Panc1 (cell line): ENCODE measurements around the gene CEBPB. TPM values are rescaled to one million over a fixed set of nuclear protein-coding genes. Genes with fewer than 3 reads are reported as not detected.

Source experiments
- ATAC-seq: fragments of 200-7000 bp; cut with Tn5 transposase; 2 replicates; pipeline ENCODE4 v1.9.1; 2020; ENCODE audit warnings: mild to moderate bottlenecking, moderate library complexity
- BruUV-seq: library from RNA; stranded (reverse); fragments of 400-500 nt; replicated peaks from 2 replicates; lab custom pipeline; 2021; lab: Mats Ljungman, UMichigan
- CTCF ChIA-PET: fragments of 300-600 bp; sonication (Branson Sonifier 250); formaldehyde crosslinking; loops from one replicate; lab custom pipeline; 2022; ENCODE audit warnings: antibody characterized with exemption; lab: Charles Lee
- POLR2A ChIA-PET: fragments of 300-600 bp; sonication (Branson Sonifier 250); formaldehyde crosslinking; loops from one replicate; lab custom pipeline; 2022; ENCODE audit warnings: antibody characterized with exemption; lab: Charles Lee
- DNase-seq: peaks from one replicate; pipeline ENCODE4 v3.0.0-alpha.2; 2010; ENCODE audit warnings: low read depth, low spot score
- H3K27ac ChIP-seq: 2 replicates; pipeline ENCODE4 v1.5.1; 2011; ENCODE audit warnings: mild to moderate bottlenecking, low read length, inconsistent platforms
- H3K27me3 ChIP-seq: fragments of 200-500 bp; sonication (Bioruptor generic); 2 replicates; pipeline ENCODE4 v1.6.0; 2014; ENCODE audit warnings: low read length, inconsistent platforms; ENCODE audit not compliant: control insufficient read depth, insufficient read depth
- H3K36me3 ChIP-seq: fragments of 200-500 bp; sonication (Bioruptor generic); 2 replicates; pipeline ENCODE4 v1.5.1; 2014; ENCODE audit warnings: inconsistent platforms, mild to moderate bottlenecking, low read length, moderate library complexity; ENCODE audit not compliant: control insufficient read depth, insufficient read depth
- H3K4me1 ChIP-seq: 2 replicates; pipeline ENCODE4 v1.5.1; 2011; ENCODE audit warnings: inconsistent platforms, mild to moderate bottlenecking, low read length, moderate library complexity; ENCODE audit not compliant: control insufficient read depth, insufficient read depth
- H3K4me3 ChIP-seq, 2 experiments: 2 replicates each; pipeline ENCODE4 v1.5.1; 2011 to 2012; ENCODE audit warnings: low read depth in 2 of 2, low read length in 2 of 2, mild to moderate bottlenecking in 2 of 2, inconsistent platforms in 1 of 2, moderate library complexity in 1 of 2
- H3K9me3 ChIP-seq: fragments of 200-500 bp; sonication (Bioruptor generic); 2 replicates; pipeline ENCODE4 v1.5.1; 2014; ENCODE audit warnings: low read depth, mild to moderate bottlenecking, inconsistent platforms, low read length, moderate library complexity; ENCODE audit not compliant: control insufficient read depth, insufficient read depth
- CTCF ChIP-seq: fragments of 450-650 bp; IDR thresholded peaks from 2 replicates; pipeline ENCODE4 v1.5.1; 2017; ENCODE audit warnings: mild to moderate bottlenecking
- POLR2AphosphoS5 ChIP-seq: IDR thresholded peaks from 2 replicates; pipeline ENCODE4 v1.6.1; 2012; ENCODE audit warnings: mild to moderate bottlenecking, low read depth, low read length, moderate library complexity
- REST ChIP-seq, 2 experiments: IDR thresholded peaks; 2 replicates each; pipeline ENCODE4 v1.6.1; 2011 to 2012; ENCODE audit warnings: low read depth in 2 of 2, control low read depth in 1 of 2, low read length in 1 of 2, mild to moderate bottlenecking in 1 of 2, moderate library complexity in 1 of 2; ENCODE audit not compliant: insufficient read depth in 1 of 2
- SIN3A ChIP-seq: IDR thresholded peaks from 2 replicates; pipeline ENCODE4 v1.6.1; 2012; ENCODE audit warnings: low read depth, mild to moderate bottlenecking, low read length, moderate library complexity, borderline replicate concordance; ENCODE audit not compliant: insufficient read depth
- TCF7L2 ChIP-seq: IDR thresholded peaks from 2 replicates; pipeline ENCODE4 v1.6.1; 2011; ENCODE audit warnings: mild to moderate bottlenecking, low read depth, low read length, inconsistent platforms
- in situ Hi-C: cut with HindIII; loops from 2 replicates; pipeline ENCODE4 v1.10.0; 2016; ENCODE audit warnings: low sequenced_read_pairs, low pct_unique_long_range_greater_than_20kb
- intact Hi-C: fragments of 100-400 bp; cut with micrococcal nuclease; formaldehyde crosslinking; loops from one replicate; pipeline ENCODE4 v1.10.0; 2022; ENCODE audit not compliant: unreplicated experiment
- total RNA-seq: library from RNA; stranded (reverse); gene quantifications from one replicate; pipeline ENCODE4 v1.2.1, GENCODE V29; 2021; ENCODE audit not compliant: unreplicated experiment

CEBPB gene
- total RNA-seq, 1 experiment from 2014 or later: 52.1 TPM

DNA sequence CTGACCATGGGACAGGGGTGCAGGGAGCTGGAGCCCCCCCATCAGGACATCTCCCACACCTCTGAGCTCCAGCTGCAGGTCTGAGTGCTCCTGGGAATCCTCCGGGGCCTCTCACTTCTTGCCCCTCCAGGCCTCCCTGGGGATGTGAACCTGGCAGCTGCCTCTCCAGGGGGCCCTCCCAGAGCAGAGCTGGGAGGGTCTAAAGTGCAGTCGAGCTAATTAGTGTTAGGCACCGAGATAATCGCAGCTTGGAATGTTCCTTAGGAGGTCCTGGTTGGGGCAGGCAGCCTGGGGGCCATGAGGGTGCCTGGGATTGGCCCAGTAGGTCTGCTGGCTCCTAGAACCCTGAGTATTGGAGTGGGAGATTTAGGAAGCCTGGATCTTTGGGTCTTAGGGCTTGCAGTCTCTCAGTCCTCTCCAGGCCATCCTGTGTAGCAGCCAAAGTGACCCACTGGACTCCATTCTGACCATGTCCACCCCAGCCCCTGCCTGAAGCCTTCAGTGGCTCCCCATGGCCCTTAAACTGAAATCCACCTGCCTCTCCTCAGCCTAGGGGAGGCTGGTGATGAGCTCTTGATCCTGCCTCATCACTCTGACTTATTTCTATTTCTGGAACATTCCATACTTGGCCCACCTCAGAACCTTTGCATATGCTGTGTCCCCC, 26.0 kb downstream of the CEBPB start:
- no peaks in the 10 kb centered on the region for H3K4me1 ChIP-seq
- ATAC-seq (no peak), DNase-seq (no peak)
- no peak overlapping the region for H3K27ac ChIP-seq
- ChIA-PET CTCF (no interaction called here), POLR2A (no interaction called here)
- intact Hi-C loops: no loop called here
- BruUV-seq: no TSS peak
- TF ChIP-seq POLR2AphosphoS5: no peak
- no peak for TF ChIP-seq TCF7L2
- no peak for TF ChIP-seq CTCF
- no peak for TF ChIP-seq SIN3A
- TF ChIP-seq REST (IDR thresholded peaks at IDR 0.05; ENCODE audit: insufficient read depth in 1 of 2, low read depth in 2 of 2, low read length in 1 of 2): no peak
- no peaks in the 10 kb centered on the region for H3K36me3 ChIP-seq
- no peak overlapping the region for H3K4me3 ChIP-seq
- in situ Hi-C loops: no loop called here
- H3K9me3 ChIP-seq: no peaks in the 10 kb centered on the region
- H3K27me3 ChIP-seq: no peaks in the 10 kb centered on the region

DNA sequence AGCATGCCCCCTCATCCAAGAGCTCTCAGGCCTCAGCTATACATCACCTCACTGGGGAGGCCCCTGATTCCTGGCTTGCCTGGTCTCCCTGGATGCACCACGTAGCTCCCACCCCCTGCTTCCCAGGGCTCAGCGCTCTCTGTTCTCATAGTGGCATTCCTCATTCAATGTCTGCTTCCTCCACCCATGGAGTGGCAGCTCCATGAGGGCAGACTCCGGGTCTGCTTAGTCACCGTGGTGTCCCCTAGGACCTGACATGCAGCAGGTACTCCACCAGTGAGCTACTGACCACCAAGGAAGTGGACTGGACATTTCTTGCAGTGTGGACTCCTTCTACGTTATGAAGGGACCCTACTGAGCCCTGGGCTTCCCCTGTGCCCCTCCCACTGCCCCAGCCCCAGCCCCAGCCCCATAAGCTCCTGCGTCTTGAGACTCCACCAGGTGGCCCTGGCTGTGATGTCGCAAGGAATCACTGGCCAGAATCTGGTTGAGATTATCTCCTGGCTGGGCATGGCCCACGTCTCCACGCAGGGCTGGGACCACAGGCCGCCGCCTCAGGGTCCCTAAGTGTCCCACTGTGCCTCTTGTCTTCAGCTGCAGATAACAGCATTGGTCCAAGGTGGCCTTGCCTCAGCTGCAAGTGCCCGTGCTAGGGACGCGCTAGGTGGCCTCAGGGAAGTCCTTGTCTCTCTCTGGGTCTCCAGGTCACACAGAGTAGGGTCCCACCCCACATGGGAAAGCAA, 26.7 kb downstream of the CEBPB start:
- in situ Hi-C loops: no loop called here
- DNase-seq (no peak), ATAC-seq (no peak)
- TF ChIP-seq REST (IDR thresholded peaks at IDR 0.05; ENCODE audit: insufficient read depth in 1 of 2, low read depth in 2 of 2, low read length in 1 of 2): no peak
- TF ChIP-seq TCF7L2: no peak
- TF ChIP-seq CTCF: no peak
- no peak for TF ChIP-seq POLR2AphosphoS5
- TF ChIP-seq SIN3A: no peak
- Histone ChIP-seq H3K27ac (no peak overlapping the region), H3K27me3 (no peaks in the 10 kb centered on the region), H3K4me1 (no peaks in the 10 kb centered on the region), H3K9me3 (no peaks in the 10 kb centered on the region), H3K36me3 (no peaks in the 10 kb centered on the region), H3K4me3 (no peak overlapping the region)
- no TSS peak for BruUV-seq
- intact Hi-C loops: no loop called here
- ChIA-PET POLR2A (interaction anchor here (0.6 kb wide), 1 partner anchor 11 kb away, joined by 8 read pairs; no protein-coding TSS in a partner anchor), CTCF (no interaction called here)
